ENCODE measurements around the gene METTL25B. TPM values are rescaled to one million over a fixed set of nuclear protein-coding genes. Genes with fewer than 3 reads are reported as not detected.

METTL25B gene
- total and polyA plus RNA-seq, 2 of the 13 experiments (the other 11 are each of a cell fraction or from before 2014, with no cell fraction given), result 11.9 to 24.0 TPM

DNA sequence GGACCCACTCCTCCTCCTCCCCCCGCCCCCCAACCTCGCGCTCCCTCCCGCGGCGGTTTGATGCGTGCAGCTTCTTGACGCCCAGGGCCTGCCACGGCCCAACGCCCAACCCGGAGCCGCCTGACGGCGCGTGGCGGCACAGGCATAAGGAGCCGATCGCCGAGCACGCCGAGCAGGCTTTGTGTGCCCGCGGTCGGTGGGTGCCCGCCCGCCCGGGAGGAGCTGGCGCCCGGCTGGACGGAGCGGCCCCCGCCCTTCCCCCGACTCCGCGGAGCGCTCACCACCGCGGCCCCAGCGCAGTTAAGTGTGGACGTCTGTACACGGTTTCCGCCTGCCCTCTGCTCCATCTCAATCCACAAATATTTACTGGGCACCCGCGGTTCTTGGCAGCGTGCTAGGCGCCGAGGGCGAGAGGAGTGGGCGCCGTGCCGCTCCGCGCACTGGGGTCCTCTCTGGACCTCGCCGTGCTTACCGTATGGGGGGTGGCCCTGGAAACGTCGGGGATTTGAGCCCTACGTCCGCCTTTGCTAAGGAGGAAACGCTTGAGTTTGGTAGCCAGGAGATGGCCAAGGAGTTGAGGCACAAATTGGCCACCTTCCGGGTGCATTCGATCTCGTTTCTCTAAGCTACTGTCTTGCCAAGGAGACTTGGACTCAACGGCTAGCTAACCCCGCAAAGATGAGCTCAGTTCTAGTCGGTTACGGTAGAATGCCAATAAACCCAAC is 23.6 kb downstream of the METTL25B start (continued):
- TF ChIP-seq, protein P1, sequence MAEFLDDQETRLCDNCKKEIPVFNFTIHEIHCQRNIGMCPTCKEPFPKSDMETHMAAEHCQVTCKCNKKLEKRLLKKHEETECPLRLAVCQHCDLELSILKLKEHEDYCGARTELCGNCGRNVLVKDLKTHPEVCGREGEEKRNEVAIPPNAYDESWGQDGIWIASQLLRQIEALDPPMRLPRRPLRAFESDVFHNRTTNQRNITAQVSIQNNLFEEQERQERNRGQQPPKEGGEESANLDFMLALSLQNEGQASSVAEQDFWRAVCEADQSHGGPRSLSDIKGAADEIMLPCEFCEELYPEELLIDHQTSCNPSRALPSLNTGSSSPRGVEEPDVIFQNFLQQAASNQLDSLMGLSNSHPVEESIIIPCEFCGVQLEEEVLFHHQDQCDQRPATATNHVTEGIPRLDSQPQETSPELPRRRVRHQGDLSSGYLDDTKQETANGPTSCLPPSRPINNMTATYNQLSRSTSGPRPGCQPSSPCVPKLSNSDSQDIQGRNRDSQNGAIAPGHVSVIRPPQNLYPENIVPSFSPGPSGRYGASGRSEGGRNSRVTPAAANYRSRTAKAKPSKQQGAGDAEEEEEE (CRISPR knock-in tag; IDR thresholded peaks at IDR 0.05; ENCODE audit: borderline replicate concordance), result no peak
- TF ChIP-seq SOX6 (IDR thresholded peaks at IDR 0.05), result no peak
- TF ChIP-seq SOX6 (CRISPR knock-in tag; IDR thresholded peaks at IDR 0.05), result 0 out of 2 replicates have a peak, but pooled peaks have one; percentile 7
- no peak for TF ChIP-seq MIXL1 (CRISPR knock-in tag; IDR thresholded peaks at IDR 0.05)
- no peak; the same call in 1 of the 2 replicates for TF ChIP-seq NCOA2 (CRISPR knock-in tag; IDR thresholded peaks at IDR 0.05)
- 0 out of 2 replicates have a peak, but pooled peaks have one; percentile 26 for TF ChIP-seq ZC3H13 (CRISPR knock-in tag; IDR thresholded peaks at IDR 0.05)
- peak; percentile 67 for TF ChIP-seq MXD4 (CRISPR knock-in tag; IDR thresholded peaks at IDR 0.05)
- peak; percentile 36; the same call in 1 of the 2 replicates for TF ChIP-seq ISL2 (CRISPR knock-in tag; IDR thresholded peaks at IDR 0.05)
- TF ChIP-seq, protein P2, sequence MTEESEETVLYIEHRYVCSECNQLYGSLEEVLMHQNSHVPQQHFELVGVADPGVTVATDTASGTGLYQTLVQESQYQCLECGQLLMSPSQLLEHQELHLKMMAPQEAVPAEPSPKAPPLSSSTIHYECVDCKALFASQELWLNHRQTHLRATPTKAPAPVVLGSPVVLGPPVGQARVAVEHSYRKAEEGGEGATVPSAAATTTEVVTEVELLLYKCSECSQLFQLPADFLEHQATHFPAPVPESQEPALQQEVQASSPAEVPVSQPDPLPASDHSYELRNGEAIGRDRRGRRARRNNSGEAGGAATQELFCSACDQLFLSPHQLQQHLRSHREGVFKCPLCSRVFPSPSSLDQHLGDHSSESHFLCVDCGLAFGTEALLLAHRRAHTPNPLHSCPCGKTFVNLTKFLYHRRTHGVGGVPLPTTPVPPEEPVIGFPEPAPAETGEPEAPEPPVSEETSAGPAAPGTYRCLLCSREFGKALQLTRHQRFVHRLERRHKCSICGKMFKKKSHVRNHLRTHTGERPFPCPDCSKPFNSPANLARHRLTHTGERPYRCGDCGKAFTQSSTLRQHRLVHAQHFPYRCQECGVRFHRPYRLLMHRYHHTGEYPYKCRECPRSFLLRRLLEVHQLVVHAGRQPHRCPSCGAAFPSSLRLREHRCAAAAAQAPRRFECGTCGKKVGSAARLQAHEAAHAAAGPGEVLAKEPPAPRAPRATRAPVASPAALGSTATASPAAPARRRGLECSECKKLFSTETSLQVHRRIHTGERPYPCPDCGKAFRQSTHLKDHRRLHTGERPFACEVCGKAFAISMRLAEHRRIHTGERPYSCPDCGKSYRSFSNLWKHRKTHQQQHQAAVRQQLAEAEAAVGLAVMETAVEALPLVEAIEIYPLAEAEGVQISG (CRISPR knock-in tag; IDR thresholded peaks at IDR 0.05), result peak; percentile 91
- no peak; the same call in 1 of the 2 replicates for TF ChIP-seq ZNF160 (CRISPR knock-in tag; IDR thresholded peaks at IDR 0.05)
- TF ChIP-seq ZNF546 (CRISPR knock-in tag; conservative IDR thresholded peaks at IDR 0.05), result no peak; the same call in 1 of the 2 replicates
- TF ChIP-seq CBX1 (IDR thresholded peaks at IDR 0.05; ENCODE audit: low read depth), result no peak
- TF ChIP-seq KAT8 (CRISPR knock-in tag; IDR thresholded peaks at IDR 0.05), result peak; percentile 76
- no peak for TF ChIP-seq NFE2L2 (IDR thresholded peaks at IDR 0.05; ENCODE audit: low read length)
- TF ChIP-seq RARA (CRISPR knock-in tag; IDR thresholded peaks at IDR 0.05), result 0 out of 2 replicates have a peak, but pooled peaks have one; percentile 28
- TF ChIP-seq, protein P3, sequence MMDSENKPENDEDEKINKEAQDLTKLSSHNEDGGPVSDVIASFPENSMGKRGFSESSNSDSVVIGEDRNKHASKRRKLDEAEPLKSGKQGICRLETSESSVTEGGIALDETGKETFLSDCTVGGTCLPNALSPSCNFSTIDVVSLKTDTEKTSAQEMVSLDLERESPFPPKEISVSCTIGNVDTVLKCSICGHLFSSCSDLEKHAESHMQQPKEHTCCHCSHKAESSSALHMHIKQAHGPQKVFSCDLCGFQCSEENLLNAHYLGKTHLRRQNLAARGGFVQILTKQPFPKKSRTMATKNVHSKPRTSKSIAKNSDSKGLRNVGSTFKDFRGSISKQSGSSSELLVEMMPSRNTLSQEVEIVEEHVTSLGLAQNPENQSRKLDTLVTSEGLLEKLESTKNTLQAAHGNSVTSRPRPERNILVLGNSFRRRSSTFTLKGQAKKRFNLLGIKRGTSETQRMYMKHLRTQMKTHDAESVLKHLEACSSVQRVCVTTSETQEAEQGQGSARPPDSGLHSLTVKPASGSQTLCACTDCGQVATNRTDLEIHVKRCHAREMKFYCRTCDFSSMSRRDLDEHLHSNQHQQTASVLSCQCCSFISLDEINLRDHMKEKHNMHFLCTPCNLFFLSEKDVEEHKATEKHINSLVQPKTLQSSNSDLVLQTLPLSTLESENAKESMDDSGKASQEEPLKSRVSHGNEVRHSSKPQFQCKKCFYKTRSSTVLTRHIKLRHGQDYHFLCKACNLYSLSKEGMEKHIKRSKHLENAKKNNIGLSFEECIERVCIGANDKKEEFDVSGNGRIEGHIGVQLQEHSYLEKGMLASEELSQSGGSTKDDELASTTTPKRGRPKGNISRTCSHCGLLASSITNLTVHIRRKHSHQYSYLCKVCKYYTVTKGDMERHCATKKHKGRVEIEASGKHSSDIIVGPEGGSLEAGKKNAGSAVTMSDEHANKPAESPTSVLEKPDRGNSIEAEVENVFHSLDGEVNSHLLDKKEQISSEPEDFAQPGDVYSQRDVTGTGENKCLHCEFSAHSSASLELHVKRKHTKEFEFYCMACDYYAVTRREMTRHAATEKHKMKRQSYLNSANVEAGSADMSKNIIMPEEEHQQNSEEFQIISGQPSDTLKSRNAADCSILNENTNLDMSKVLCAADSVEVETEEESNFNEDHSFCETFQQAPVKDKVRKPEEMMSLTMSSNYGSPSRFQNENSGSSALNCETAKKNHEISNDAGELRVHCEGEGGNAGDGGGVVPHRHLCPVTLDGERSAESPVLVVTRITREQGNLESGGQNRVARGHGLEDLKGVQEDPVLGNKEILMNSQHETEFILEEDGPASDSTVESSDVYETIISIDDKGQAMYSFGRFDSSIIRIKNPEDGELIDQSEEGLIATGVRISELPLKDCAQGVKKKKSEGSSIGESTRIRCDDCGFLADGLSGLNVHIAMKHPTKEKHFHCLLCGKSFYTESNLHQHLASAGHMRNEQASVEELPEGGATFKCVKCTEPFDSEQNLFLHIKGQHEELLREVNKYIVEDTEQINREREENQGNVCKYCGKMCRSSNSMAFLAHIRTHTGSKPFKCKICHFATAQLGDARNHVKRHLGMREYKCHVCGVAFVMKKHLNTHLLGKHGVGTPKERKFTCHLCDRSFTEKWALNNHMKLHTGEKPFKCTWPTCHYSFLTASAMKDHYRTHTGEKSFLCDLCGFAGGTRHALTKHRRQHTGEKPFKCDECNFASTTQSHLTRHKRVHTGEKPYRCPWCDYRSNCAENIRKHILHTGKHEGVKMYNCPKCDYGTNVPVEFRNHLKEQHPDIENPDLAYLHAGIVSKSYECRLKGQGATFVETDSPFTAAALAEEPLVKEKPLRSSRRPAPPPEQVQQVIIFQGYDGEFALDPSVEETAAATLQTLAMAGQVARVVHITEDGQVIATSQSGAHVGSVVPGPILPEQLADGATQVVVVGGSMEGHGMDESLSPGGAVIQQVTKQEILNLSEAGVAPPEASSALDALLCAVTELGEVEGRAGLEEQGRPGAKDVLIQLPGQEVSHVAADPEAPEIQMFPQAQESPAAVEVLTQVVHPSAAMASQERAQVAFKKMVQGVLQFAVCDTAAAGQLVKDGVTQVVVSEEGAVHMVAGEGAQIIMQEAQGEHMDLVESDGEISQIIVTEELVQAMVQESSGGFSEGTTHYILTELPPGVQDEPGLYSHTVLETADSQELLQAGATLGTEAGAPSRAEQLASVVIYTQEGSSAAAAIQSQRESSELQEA (CRISPR knock-in tag; IDR thresholded peaks at IDR 0.05; ENCODE audit: not compliant biosample characterization), result peak; percentile 27

Measured in HepG2 (cell line).